ENCODE results near the gene JMJD1C. TPM values are rescaled to one million over a fixed set of nuclear protein-coding genes. Genes with fewer than 3 reads are reported as not detected.

The JMJD1C gene
- total RNA-seq, 1 donor from 2014 or later: 143 TPM

DNA sequence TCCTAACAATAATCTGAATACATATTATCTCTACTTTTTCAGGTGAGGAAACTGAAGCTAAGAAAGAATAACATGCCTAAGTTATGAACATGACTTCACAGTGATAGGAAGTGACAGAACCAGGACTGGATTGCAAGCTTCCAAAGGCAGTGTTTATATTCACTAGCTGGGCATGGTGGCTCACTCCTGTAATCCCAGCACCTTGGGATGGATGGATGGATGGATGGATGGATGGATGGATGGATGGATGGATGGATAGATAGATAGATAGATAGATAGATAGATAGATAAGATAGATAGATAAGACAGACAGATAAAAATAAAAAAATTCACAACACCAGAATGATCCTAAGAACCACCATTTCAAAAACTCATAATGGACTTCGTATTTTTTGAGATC lies 18.2 kb upstream of the JMJD1C start:
- no peaks in the 10 kb centered on the region for H3K27me3 ChIP-seq
- no peaks in the 10 kb centered on the region for H3K36me3 Mint-ChIP-seq
- no peak overlapping the region for H3K4me3 ChIP-seq
- H3K9ac ChIP-seq: no peak overlapping the region
- H3K27me3 Mint-ChIP-seq (ENCODE audit: insufficient read depth, low read depth): no peaks in the 10 kb centered on the region
- H3K9me3 Mint-ChIP-seq: no peaks in the 10 kb centered on the region
- H3K4me1 ChIP-seq: peaks cover 26% of the 10 kb centered on the region
- peaks cover 99% of the 10 kb centered on the region for H3K79me2 ChIP-seq (ENCODE audit: low read depth)
- peaks cover 25% of the 10 kb centered on the region for H3F3A ChIP-seq (ENCODE audit: low read depth)
- no peak overlapping the region for H3K4me2 ChIP-seq
- no peak overlapping the region for H3K27ac Mint-ChIP-seq
- TF ChIP-seq EZH2 (IDR thresholded peaks at IDR 0.05) (no peak), EZH2phosphoT487 (IDR thresholded peaks at IDR 0.05) (no peak)
- TF ChIP-seq, protein P1, sequence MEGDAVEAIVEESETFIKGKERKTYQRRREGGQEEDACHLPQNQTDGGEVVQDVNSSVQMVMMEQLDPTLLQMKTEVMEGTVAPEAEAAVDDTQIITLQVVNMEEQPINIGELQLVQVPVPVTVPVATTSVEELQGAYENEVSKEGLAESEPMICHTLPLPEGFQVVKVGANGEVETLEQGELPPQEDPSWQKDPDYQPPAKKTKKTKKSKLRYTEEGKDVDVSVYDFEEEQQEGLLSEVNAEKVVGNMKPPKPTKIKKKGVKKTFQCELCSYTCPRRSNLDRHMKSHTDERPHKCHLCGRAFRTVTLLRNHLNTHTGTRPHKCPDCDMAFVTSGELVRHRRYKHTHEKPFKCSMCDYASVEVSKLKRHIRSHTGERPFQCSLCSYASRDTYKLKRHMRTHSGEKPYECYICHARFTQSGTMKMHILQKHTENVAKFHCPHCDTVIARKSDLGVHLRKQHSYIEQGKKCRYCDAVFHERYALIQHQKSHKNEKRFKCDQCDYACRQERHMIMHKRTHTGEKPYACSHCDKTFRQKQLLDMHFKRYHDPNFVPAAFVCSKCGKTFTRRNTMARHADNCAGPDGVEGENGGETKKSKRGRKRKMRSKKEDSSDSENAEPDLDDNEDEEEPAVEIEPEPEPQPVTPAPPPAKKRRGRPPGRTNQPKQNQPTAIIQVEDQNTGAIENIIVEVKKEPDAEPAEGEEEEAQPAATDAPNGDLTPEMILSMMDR (IDR thresholded peaks at IDR 0.05): no peak
- no peaks in the 10 kb centered on the region for H3K36me3 ChIP-seq
- DNase-seq (ENCODE audit: low spot score): no peak
- H4K20me1 ChIP-seq (ENCODE audit: low read depth): peaks cover 46% of the 10 kb centered on the region
- H3K27ac ChIP-seq: no peak overlapping the region
- peaks cover 4% of the 10 kb centered on the region for H3K4me1 Mint-ChIP-seq
- H2AFZ ChIP-seq (replicated peaks): no peak overlapping the region
- H3K4me3 Mint-ChIP-seq: no peak overlapping the region
- no peaks in the 10 kb centered on the region for H3K9me3 ChIP-seq (ENCODE audit: low read depth)

DNA sequence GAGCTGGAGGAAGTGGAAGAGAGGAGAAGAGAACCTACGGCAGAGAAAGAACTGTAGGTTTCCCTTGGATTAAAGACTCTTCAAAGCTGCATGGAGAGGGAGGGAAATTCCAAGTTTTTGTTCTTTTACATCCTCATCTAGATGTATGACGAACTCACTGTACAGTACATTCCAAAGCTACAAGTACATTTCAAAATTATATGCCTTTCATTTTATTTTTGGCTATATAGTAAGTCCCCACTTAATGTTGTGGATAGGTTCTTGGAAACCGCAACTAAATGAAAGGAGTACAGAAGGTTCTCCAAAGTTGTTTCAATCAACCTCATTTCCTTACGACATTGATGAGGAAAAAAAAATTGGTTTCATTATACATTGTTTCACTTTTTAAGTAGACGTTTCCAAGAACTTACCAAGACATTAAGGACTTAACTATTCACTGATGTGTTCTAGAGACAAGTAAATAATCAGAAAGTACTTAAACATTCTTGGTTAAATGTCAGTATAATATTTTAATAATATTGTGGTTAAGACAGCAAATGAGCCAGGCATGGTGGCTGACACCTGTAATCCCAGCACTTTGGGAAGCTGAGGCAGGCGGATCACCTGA lies 16.1 kb upstream of the JMJD1C start:
- no peak overlapping the region for H3K4me3 Mint-ChIP-seq
- Histone ChIP-seq H3K4me1 (peaks cover 26% of the 10 kb centered on the region), H3K9me3 (ENCODE audit: low read depth) (no peaks in the 10 kb centered on the region), H3K79me2 (ENCODE audit: low read depth) (peaks cover 99% of the 10 kb centered on the region), H3K36me3 (no peaks in the 10 kb centered on the region), H3F3A (ENCODE audit: low read depth) (peaks cover 25% of the 10 kb centered on the region), H3K4me2 (no peak overlapping the region), H4K20me1 (ENCODE audit: low read depth) (peaks cover 44% of the 10 kb centered on the region), H2AFZ (replicated peaks) (no peak overlapping the region), H3K4me3 (no peak overlapping the region), H3K27ac (no peak overlapping the region), H3K9ac (no peak overlapping the region), H3K27me3 (no peaks in the 10 kb centered on the region)
- peaks cover 4% of the 10 kb centered on the region for H3K4me1 Mint-ChIP-seq
- H3K27me3 Mint-ChIP-seq (ENCODE audit: insufficient read depth, low read depth): no peaks in the 10 kb centered on the region
- TF ChIP-seq EZH2phosphoT487 (IDR thresholded peaks at IDR 0.05): no peak
- H3K27ac Mint-ChIP-seq: no peak overlapping the region
- H3K36me3 Mint-ChIP-seq: peaks cover 3% of the 10 kb centered on the region
- H3K9me3 Mint-ChIP-seq: peaks cover 3% of the 10 kb centered on the region
- no peak for DNase-seq (ENCODE audit: low spot score)

GRCh38 chr10:63480237-63480636 lies 14.5 kb upstream of the JMJD1C start:
- H3K27me3 ChIP-seq: no peaks in the 10 kb centered on the region
- H3K9me3 ChIP-seq (ENCODE audit: low read depth): no peaks in the 10 kb centered on the region
- no peak overlapping the region for H3K9ac ChIP-seq
- peaks cover 28% of the 10 kb centered on the region for H4K20me1 ChIP-seq (ENCODE audit: low read depth)
- no peak for DNase-seq (ENCODE audit: low spot score)
- peaks cover 7% of the 10 kb centered on the region for H3K36me3 Mint-ChIP-seq
- peaks cover 18% of the 10 kb centered on the region for H3K4me1 ChIP-seq
- H3K4me3 Mint-ChIP-seq: no peak overlapping the region
- H3K36me3 ChIP-seq: no peaks in the 10 kb centered on the region
- no peak overlapping the region for H2AFZ ChIP-seq (replicated peaks)
- H3K4me2 ChIP-seq: no peak overlapping the region
- H3K27me3 Mint-ChIP-seq (ENCODE audit: insufficient read depth, low read depth): no peaks in the 10 kb centered on the region
- TF ChIP-seq EZH2phosphoT487 (IDR thresholded peaks at IDR 0.05) (no peak), EZH2 (IDR thresholded peaks at IDR 0.05) (no peak)
- TF ChIP-seq, protein P1 (IDR thresholded peaks at IDR 0.05): no peak
- no peak overlapping the region for H3K4me3 ChIP-seq
- peaks cover 3% of the 10 kb centered on the region for H3K4me1 Mint-ChIP-seq
- H3K9me3 Mint-ChIP-seq: peaks cover 11% of the 10 kb centered on the region
- H3F3A ChIP-seq (ENCODE audit: low read depth): peaks cover 20% of the 10 kb centered on the region
- H3K27ac Mint-ChIP-seq: no peak overlapping the region
- H3K27ac ChIP-seq: no peak overlapping the region
- peaks cover 99% of the 10 kb centered on the region for H3K79me2 ChIP-seq (ENCODE audit: low read depth)

- no peak overlapping the region for H3K4me3 Mint-ChIP-seq
- H3K79me2 ChIP-seq (ENCODE audit: low read depth): peaks cover 99% of the 10 kb centered on the region
Observed at GRCh38 chr10:63478564-63478963, 12.8 kb upstream of the JMJD1C start.

More at GRCh38 chr10:63478564-63478963, 12.8 kb upstream of the JMJD1C start:
- Mint-ChIP-seq H3K4me1 (no peaks in the 10 kb centered on the region), H3K9me3 (peaks cover 11% of the 10 kb centered on the region), H3K36me3 (peaks cover 12% of the 10 kb centered on the region), H3K27ac (no peak overlapping the region), H3K27me3 (ENCODE audit: insufficient read depth, low read depth) (no peaks in the 10 kb centered on the region)
- no peak overlapping the region for H2AFZ ChIP-seq (replicated peaks)
- peaks cover 9% of the 10 kb centered on the region for H3K4me1 ChIP-seq
- no peaks in the 10 kb centered on the region for H3K9me3 ChIP-seq (ENCODE audit: low read depth)
- H3K27me3 ChIP-seq: no peaks in the 10 kb centered on the region
- no peak overlapping the region for H3K9ac ChIP-seq
- H4K20me1 ChIP-seq (ENCODE audit: low read depth): peaks cover 14% of the 10 kb centered on the region
- no peak for TF ChIP-seq EZH2 (IDR thresholded peaks at IDR 0.05)
- TF ChIP-seq EZH2phosphoT487 (IDR thresholded peaks at IDR 0.05): no peak
- TF ChIP-seq, protein P1 (IDR thresholded peaks at IDR 0.05): no peak
- H3K4me2 ChIP-seq: no peak overlapping the region
- H3K36me3 ChIP-seq: no peaks in the 10 kb centered on the region
- no peak overlapping the region for H3K27ac ChIP-seq
- DNase-seq (ENCODE audit: low spot score): peak; percentile 19
- H3K4me3 ChIP-seq: no peak overlapping the region
- H3F3A ChIP-seq (ENCODE audit: low read depth): peaks cover 9% of the 10 kb centered on the region
